GM23338 (cell line): ENCODE data around the gene IL16.

Source experiments
- EZH2 ChIP-seq: fragments of 200-600 bp; sonication (generic); IDR thresholded peaks from one replicate; pipeline ENCODE4 v1.8.0; 2017; ENCODE audit warnings: antibody characterized with exemption, mild to moderate bottlenecking, low read depth; ENCODE audit not compliant: unreplicated experiment
- EZH2phosphoT487 ChIP-seq: fragments of 200-600 bp; sonication (generic); IDR thresholded peaks from one replicate; pipeline ENCODE4 v1.8.1; 2018; ENCODE audit warnings: antibody characterized with exemption; ENCODE audit not compliant: unreplicated experiment
- POLR2AphosphoS5 ChIP-seq: IDR thresholded peaks from 2 replicates; pipeline ENCODE4 v1.6.1; 2016; ENCODE audit warnings: antibody characterized with exemption, low read depth
- ZNF114 ChIP-seq: fragments of 250-450 bp; sonication (Bioruptor Pico); IDR thresholded peaks from 2 replicates; pipeline ENCODE4 v1.5.0; 2020; ENCODE audit warnings: mild to moderate bottlenecking, moderate library complexity
- ZNF462 ChIP-seq: fragments of 250-450 bp; sonication (Bioruptor Pico); IDR thresholded peaks from 2 replicates; pipeline ENCODE4 v1.5.0; 2020; ENCODE audit warnings: mild to moderate bottlenecking, moderate library complexity
- TF ChIP-seq, protein P1 (sequence below), 2 experiments: fragments of 200-600 bp in 1 of 2; sonication (generic) in 1 of 2; conservative IDR thresholded peaks; 2 replicates each; pipeline versions ENCODE4 v1.5.1 to v1.6.1; 2016 to 2017; ENCODE audit warnings: antibody characterized with exemption in 2 of 2, low read depth in 2 of 2, mild to moderate bottlenecking in 2 of 2, moderate library complexity in 1 of 2

DNA sequence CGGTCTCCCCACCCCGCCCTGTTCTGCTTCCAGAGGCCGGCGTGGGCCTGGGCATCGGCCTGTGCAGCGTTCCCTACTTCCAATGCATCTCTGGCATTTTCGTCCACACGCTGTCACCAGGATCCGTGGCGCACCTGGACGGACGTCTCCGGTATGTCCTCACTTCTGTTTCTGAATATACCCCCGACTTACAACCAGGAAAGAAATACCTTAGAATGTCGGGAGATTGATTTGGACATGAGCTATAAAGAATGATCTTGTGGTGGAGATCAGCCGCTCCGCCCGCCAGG, 85.9 kb downstream of the IL16 start:
- TF ChIP-seq, protein P1, sequence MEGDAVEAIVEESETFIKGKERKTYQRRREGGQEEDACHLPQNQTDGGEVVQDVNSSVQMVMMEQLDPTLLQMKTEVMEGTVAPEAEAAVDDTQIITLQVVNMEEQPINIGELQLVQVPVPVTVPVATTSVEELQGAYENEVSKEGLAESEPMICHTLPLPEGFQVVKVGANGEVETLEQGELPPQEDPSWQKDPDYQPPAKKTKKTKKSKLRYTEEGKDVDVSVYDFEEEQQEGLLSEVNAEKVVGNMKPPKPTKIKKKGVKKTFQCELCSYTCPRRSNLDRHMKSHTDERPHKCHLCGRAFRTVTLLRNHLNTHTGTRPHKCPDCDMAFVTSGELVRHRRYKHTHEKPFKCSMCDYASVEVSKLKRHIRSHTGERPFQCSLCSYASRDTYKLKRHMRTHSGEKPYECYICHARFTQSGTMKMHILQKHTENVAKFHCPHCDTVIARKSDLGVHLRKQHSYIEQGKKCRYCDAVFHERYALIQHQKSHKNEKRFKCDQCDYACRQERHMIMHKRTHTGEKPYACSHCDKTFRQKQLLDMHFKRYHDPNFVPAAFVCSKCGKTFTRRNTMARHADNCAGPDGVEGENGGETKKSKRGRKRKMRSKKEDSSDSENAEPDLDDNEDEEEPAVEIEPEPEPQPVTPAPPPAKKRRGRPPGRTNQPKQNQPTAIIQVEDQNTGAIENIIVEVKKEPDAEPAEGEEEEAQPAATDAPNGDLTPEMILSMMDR (conservative IDR thresholded peaks at IDR 0.05; ENCODE audit: low read depth in 2 of 2), result no peak
- TF ChIP-seq EZH2 (no peak), ZNF462 (CRISPR knock-in tag) (no peak), EZH2phosphoT487 (no peak), POLR2AphosphoS5 (no peak), ZNF114 (CRISPR knock-in tag) (no peak)
